Measurements from ENCODE around the gene NR2F2.

Gene NR2F2

DNA sequence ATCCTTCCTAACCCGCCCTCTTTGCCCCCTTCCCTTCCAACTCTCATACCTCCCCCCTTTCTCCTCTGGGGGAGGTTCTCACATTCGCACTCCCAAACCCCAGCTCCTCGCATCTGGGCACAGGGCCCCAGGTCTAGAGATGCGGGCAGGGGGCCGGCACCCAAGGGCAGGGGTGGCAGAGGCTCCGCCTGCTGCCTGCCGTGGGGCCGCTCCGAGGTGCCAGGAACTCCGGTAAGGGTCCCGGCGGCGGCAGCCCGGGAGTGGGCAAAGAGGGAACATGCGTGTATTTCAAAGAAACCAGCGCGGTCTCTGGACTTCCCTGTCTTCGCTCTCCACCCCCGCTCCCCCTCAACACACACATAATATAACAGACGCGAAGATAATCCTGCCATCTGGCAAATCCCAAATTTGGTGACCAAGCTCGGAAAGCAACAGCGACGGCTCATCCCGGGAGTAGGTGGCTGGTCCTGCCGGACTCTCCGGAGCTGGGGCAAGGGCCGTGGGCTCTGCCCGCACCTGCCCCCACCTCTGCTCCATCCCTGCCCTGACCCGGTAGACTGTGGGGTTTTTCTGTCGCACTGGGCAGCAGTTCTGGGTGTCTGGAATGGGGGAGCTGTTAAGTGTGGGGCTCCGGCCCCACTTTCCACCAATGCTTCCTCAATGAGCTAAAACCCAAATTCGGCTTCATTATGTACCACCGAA, 31.0 kb downstream of the NR2F2 start:
- no peak overlapping the region for H3K27ac ChIP-seq
- TF ChIP-seq CTCF (conservative IDR thresholded peaks at IDR 0.05) (no peak), ZFX (IDR thresholded peaks at IDR 0.05) (no peak)

DNA sequence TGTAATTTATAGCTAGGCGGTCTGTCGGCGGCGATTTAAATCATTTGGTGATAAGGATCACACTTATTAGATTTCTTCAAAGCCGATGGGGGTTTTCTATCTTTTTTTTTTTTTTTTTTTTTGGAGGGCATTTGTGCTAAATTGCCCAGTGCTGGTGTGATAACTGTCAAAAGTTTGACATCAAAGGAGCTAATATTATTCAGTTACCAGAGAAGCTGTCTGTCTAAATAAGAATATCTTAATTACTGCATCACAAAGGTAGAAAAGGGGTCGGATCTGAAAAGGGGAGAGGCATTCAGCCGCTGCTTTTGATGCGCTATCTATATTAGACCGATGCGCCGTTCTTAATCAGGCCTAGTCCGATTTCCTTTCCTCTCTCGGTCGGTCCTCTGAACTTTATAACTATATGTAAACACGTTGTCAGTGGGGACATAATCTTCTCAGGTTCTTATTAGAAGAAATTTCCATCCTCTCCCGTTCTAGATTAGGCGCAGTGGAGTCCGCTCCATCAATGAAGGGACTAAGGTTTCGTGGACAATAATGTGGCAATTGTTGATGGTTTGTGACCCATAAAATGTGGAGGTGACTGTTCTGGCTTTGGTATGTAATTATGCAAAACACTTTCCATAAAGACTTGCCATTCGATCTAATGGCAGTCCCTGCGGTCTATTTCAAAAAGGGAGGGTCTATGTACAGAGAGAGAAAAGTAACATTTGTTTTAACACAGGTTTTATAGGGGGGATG, 31.7 kb downstream of the NR2F2 start:
- no peak overlapping the region for H3K27ac ChIP-seq
- TF ChIP-seq CTCF (conservative IDR thresholded peaks at IDR 0.05) (no peak), ZFX (IDR thresholded peaks at IDR 0.05) (no peak)

DNA sequence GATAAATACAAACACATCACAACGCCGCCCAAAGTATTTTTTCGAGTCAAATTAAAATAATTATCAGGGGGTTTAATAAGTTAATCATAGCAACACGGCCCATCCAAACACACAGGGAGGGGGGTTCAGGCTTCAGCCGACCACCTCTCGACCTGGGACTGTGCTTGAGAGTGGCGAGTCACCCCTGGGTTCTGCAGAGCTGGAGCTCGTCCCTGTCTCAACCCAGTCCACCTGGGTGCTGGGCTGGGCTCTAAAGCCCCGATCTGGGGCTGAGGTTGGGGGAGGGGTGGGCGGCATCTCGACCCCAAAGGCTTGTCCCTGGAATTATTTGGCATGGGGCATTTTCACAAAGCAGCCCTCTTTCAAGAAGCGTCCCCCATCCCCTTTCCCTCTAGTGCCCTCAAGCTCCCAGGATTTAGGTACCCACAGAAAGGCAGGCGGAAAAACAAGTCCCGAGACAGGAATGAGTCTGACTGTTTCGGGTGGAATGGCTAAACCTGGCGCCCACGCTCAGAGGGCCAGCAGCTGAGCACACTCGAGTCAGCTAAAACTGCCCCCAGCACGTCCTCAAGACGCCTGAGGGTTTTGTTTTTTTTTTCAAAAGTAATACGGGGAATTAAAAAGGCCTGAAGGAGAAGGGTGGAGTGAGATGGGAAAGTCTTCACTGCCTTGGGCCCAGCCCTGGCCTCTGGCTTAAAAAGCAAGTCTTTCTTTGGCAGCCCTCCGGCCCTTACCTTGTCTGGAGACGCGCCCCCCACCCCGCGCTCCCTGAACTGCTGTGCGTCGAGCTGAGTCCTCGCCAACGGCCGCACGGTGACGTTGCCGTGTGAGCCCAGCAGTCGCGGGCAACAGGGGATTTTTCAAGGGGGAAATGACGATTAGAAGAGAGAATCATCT, 32.5 kb downstream of the NR2F2 start:
- no peak overlapping the region for H3K27ac ChIP-seq
- TF ChIP-seq CTCF (conservative IDR thresholded peaks at IDR 0.05) (no peak), ZFX (IDR thresholded peaks at IDR 0.05) (no peak)

GRCh38 chr15:96363707-96364106, 33.2 kb downstream of the NR2F2 start:
- no peak overlapping the region for H3K27ac ChIP-seq
- TF ChIP-seq CTCF (conservative IDR thresholded peaks at IDR 0.05) (no peak), ZFX (IDR thresholded peaks at IDR 0.05) (no peak)

DNA sequence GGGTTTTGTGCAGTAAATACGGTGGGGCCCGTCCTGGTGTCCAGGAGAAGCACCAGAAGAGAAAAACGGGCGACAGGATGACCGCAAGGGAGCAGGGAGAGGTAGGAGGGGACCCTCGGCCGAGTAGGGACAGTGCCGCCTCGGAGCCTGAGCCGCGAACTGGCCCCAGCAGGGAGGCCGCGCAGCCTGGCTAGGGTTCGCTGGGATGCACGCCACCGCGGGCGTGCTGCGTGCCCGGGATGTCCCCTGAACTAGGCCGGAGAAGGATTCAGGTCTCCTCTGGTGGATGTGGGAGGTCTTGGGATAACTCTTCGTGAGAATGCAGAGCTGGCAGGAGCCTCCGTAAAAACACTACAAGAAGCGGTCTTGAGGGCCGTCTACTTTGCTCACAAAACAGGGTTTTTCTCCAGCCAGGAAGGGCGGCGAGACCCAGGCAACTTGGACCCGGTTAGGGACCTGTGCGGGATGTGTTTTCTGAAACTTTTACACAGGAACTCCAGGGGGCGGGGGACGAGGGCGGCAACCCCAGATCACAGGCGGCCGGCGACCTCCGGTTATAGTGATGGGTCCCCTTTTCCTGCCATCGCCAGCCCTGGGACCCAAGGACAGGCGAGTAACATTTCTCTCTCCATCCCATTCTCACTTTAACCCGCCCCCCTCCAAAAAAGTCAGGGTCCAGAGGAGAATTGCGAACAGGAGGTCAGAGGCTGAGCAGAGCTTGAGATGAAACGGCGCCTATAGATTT, 35.5 kb downstream of the NR2F2 start:
- no peak for TF ChIP-seq CTCF (conservative IDR thresholded peaks at IDR 0.05)
- no peak for TF ChIP-seq ZFX (IDR thresholded peaks at IDR 0.05)
- H3K27ac ChIP-seq: no peak overlapping the region

DNA sequence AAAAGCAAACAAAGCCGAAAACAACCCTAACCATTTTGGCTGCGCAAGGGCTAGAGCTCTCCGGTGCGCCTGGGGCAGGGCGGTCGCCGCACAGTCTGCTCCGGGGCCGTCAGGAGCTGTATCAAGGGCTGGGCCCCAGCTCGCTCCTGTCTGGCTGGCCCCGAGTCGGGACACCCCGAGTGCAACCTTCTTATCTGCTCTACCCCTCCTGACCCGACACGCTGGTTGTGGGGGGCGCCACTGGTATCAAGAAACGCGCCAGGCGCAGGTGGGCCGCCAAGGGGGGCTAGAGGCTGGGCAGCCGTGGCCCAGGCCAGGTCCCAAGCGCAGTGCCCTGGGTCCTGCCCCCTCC, 36.0 kb downstream of the NR2F2 start:
- no peak overlapping the region for H3K27ac ChIP-seq
- TF ChIP-seq ZFX (IDR thresholded peaks at IDR 0.05): no peak
- no peak for TF ChIP-seq CTCF (conservative IDR thresholded peaks at IDR 0.05)
